ENCODE results near the gene MAST4. TPM values are rescaled to one million over a fixed set of nuclear protein-coding genes. Genes with fewer than 3 reads are reported as not detected.

Gene MAST4
- total RNA-seq, 1 donor from 2014 or later = 19.1 TPM

GRCh38 chr5:66639037-66639436, 42.8 kb downstream of the MAST4 start:
- Histone ChIP-seq H3K27me3 (ENCODE audit: control insufficient read depth, insufficient read depth, low read length) (no peaks in the 10 kb centered on the region), H3K36me3 (ENCODE audit: control insufficient read depth, insufficient read depth, low read length) (no peaks in the 10 kb centered on the region), H3K4me3 (ENCODE audit: low read depth, low read length) (no peak overlapping the region)
- TF ChIP-seq CTCF (IDR thresholded peaks at IDR 0.05; ENCODE audit: insufficient read depth, low read length, poor library complexity, severe bottlenecking) = no peak
- no peak for DNase-seq (ENCODE audit: low read depth)

- no peak for DNase-seq (ENCODE audit: low read depth)
- H3K4me3 ChIP-seq (ENCODE audit: low read depth, low read length) = no peak overlapping the region
- no peak for TF ChIP-seq CTCF (IDR thresholded peaks at IDR 0.05; ENCODE audit: insufficient read depth, low read length, poor library complexity, severe bottlenecking)
- H3K36me3 ChIP-seq (ENCODE audit: control insufficient read depth, insufficient read depth, low read length) = no peaks in the 10 kb centered on the region
- H3K27me3 ChIP-seq (ENCODE audit: control insufficient read depth, insufficient read depth, low read length) = no peaks in the 10 kb centered on the region
Measured at GRCh38 chr5:66642538-66642937, 46.3 kb downstream of the MAST4 start.

- no peaks in the 10 kb centered on the region for H3K36me3 ChIP-seq (ENCODE audit: control insufficient read depth, insufficient read depth, low read length)
- no peak for DNase-seq (ENCODE audit: low read depth)
- H3K27me3 ChIP-seq (ENCODE audit: control insufficient read depth, insufficient read depth, low read length) = no peaks in the 10 kb centered on the region
- no peak for TF ChIP-seq CTCF (IDR thresholded peaks at IDR 0.05; ENCODE audit: insufficient read depth, low read length, poor library complexity, severe bottlenecking)
- H3K4me3 ChIP-seq (ENCODE audit: low read depth, low read length) = no peak overlapping the region
Measured at GRCh38 chr5:66643387-66643786, 47.2 kb downstream of the MAST4 start.

- H3K4me3 ChIP-seq (ENCODE audit: low read depth, low read length) = no peak overlapping the region
- no peaks in the 10 kb centered on the region for H3K36me3 ChIP-seq (ENCODE audit: control insufficient read depth, insufficient read depth, low read length)
- DNase-seq (ENCODE audit: low read depth) = no peak
- H3K27me3 ChIP-seq (ENCODE audit: control insufficient read depth, insufficient read depth, low read length) = no peaks in the 10 kb centered on the region
- TF ChIP-seq CTCF (IDR thresholded peaks at IDR 0.05; ENCODE audit: insufficient read depth, low read length, poor library complexity, severe bottlenecking) = no peak
Measured at GRCh38 chr5:66644111-66644510, 47.9 kb downstream of the MAST4 start.

- Histone ChIP-seq H3K36me3 (ENCODE audit: control insufficient read depth, insufficient read depth, low read length) (no peaks in the 10 kb centered on the region), H3K4me3 (ENCODE audit: low read depth, low read length) (no peak overlapping the region), H3K27me3 (ENCODE audit: control insufficient read depth, insufficient read depth, low read length) (no peaks in the 10 kb centered on the region)
- no peak for DNase-seq (ENCODE audit: low read depth)
- no peak for TF ChIP-seq CTCF (IDR thresholded peaks at IDR 0.05; ENCODE audit: insufficient read depth, low read length, poor library complexity, severe bottlenecking)
Measured at GRCh38 chr5:66645039-66645438, 48.8 kb downstream of the MAST4 start.

- DNase-seq (ENCODE audit: low read depth) = no peak
Measured at GRCh38 chr5:66646570-66646969, 50.4 kb downstream of the MAST4 start.

More at GRCh38 chr5:66646570-66646969, 50.4 kb downstream of the MAST4 start:
- Histone ChIP-seq H3K27me3 (ENCODE audit: control insufficient read depth, insufficient read depth, low read length) (no peaks in the 10 kb centered on the region), H3K4me3 (ENCODE audit: low read depth, low read length) (no peak overlapping the region), H3K36me3 (ENCODE audit: control insufficient read depth, insufficient read depth, low read length) (no peaks in the 10 kb centered on the region)
- no peak for TF ChIP-seq CTCF (IDR thresholded peaks at IDR 0.05; ENCODE audit: insufficient read depth, low read length, poor library complexity, severe bottlenecking)

Measured in kidney epithelial cell (primary cell).